ENCODE results near the gene THTPA.
"Not testable (repeated sequence)": the region's sequence is repeated elsewhere in the genome, so short reads cannot be mapped to it uniquely, and the experiment has no call there.

Gene THTPA

DNA sequence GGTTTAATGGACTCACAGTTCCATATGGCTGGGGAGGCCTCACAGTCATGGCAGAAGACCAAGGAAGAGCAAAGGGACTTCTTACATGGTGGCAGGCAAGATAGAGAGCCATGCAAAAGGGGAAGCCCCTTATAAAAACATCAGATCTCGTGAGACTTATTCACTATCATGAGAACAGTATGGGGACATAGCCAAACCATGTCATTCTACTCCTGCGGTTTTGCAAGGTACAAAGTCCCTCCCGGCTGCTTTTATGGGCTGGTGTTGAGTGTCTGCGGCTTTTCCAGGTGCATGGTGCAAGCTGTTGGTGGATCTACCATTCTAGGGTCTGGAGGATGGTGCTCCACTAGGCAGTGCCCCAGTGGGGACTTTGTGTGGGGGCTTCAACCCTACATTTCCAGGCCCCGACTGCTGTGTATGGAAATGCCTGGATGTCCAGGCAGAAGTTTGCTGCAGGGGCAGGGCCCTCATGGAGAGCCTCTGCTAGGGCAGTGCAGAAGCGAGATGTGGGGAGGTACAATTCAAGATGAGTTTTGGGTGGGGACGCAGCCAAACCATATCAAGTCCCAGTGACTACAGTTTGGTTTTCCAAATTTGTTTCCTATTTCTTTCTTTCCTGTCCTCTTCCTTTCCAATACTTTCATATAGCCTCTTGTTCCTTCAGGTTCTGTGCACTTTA lies 53.5 kb downstream of the THTPA start:
- not testable (repeated sequence) for H3K23ac ChIP-seq (ENCODE audit: low read length); H2AK5ac ChIP-seq (ENCODE audit: low read length); H3K79me1 ChIP-seq (ENCODE audit: low read length); H3K4me1 ChIP-seq (ENCODE audit: control insufficient read depth, low read depth, low read length); DNase-seq; H3K79me2 ChIP-seq (ENCODE audit: control insufficient read depth, insufficient read depth, low read length); H3K36me3 ChIP-seq (ENCODE audit: control insufficient read depth, insufficient read depth, low read length); H3K9ac ChIP-seq (ENCODE audit: low read length); H4K8ac ChIP-seq (ENCODE audit: low read depth, low read length); H3K4me2 ChIP-seq (ENCODE audit: low read length); H2BK120ac ChIP-seq (ENCODE audit: low read depth, low read length); H3K27me3 ChIP-seq (ENCODE audit: insufficient read depth, low read length, poor library complexity); H3K56ac ChIP-seq (ENCODE audit: low read length); H4K5ac ChIP-seq (ENCODE audit: low read length); H3K27ac ChIP-seq (ENCODE audit: low read depth, low read length); H3K4me3 ChIP-seq (ENCODE audit: low read length); H2BK15ac ChIP-seq (replicated peaks; ENCODE audit: low read depth); H3K18ac ChIP-seq (ENCODE audit: low read length); H2BK5ac ChIP-seq (ENCODE audit: low read length); H3K4ac ChIP-seq (ENCODE audit: low read depth, low read length)
- no CpG with 5 or more reads among the region's 7 CpGs for whole genome bisulfite sequencing (ENCODE audit: extremely low coverage, insufficient coverage, low lambda C conversion rate)
